GM21786 (cell line): ENCODE data around the gene GLRX3.

ENCODE experiments used
- ATAC-seq: cut with Tn5 transposase; IDR thresholded peaks from one replicate; pipeline ENCODE4 v1.9.1; 2021; ENCODE audit not compliant: unreplicated experiment

Gene GLRX3

GRCh38 chr10:130137659-130138478, 1.7 kb downstream of the GLRX3 start:
- ATAC-seq: no peak

GRCh38 chr10:130138479-130138866, 2.3 kb downstream of the GLRX3 start:
- no peak for ATAC-seq

- ATAC-seq: no peak
Measured at GRCh38 chr10:130140425-130140824, 4.2 kb downstream of the GLRX3 start.

GRCh38 chr10:130141038-130141437, 4.8 kb downstream of the GLRX3 start:
- ATAC-seq: no peak

GRCh38 chr10:130141460-130141859, 5.3 kb downstream of the GLRX3 start:
- peak; percentile 41 for ATAC-seq

GRCh38 chr10:130141878-130142277, 5.7 kb downstream of the GLRX3 start:
- ATAC-seq: peak; percentile 88

GRCh38 chr10:130146042-130146441, 9.9 kb downstream of the GLRX3 start:
- ATAC-seq: no peak

- ATAC-seq: no peak
Measured at GRCh38 chr10:130159192-130159794, 23.1 kb downstream of the GLRX3 start.

- ATAC-seq: peak; percentile 82
Measured at GRCh38 chr10:130160775-130161174, 24.6 kb downstream of the GLRX3 start.

- no peak for ATAC-seq
Measured at GRCh38 chr10:130161331-130161730, 25.1 kb downstream of the GLRX3 start.

- ATAC-seq: no peak
Measured at GRCh38 chr10:130167193-130167592, 31.0 kb downstream of the GLRX3 start.

- no peak for ATAC-seq
Measured at GRCh38 chr10:130167707-130168106, 31.5 kb downstream of the GLRX3 start.

- no peak for ATAC-seq
Measured at GRCh38 chr10:130169136-130169859, 33.1 kb downstream of the GLRX3 start.

GRCh38 chr10:130171196-130171595, 35.0 kb downstream of the GLRX3 start:
- ATAC-seq: no peak

- ATAC-seq: no peak
Measured at GRCh38 chr10:130174328-130174727, 38.1 kb downstream of the GLRX3 start.

GRCh38 chr10:130175074-130175473, 38.9 kb downstream of the GLRX3 start:
- ATAC-seq: no peak

- no peak for ATAC-seq
Measured at GRCh38 chr10:130177250-130177649, 41.1 kb downstream of the GLRX3 start.

GRCh38 chr10:130179640-130180039, 43.4 kb downstream of the GLRX3 start:
- no peak for ATAC-seq

- no peak for ATAC-seq
Measured at GRCh38 chr10:130180416-130180815, 44.2 kb downstream of the GLRX3 start.

- ATAC-seq: no peak
Measured at GRCh38 chr10:130181858-130182257, 45.7 kb downstream of the GLRX3 start.

- no peak for ATAC-seq
Measured at GRCh38 chr10:130185591-130185990, 49.4 kb downstream of the GLRX3 start.
